HEK293T (cell line): Measurements from ENCODE around the gene TSSK3.

Source experiments
- ARNT ChIP-seq: fragments of 450-650 bp; IDR thresholded peaks from 2 replicates; pipeline ENCODE4 v1.6.1; 2017; ENCODE audit warnings: mild to moderate bottlenecking
- BHLHE40 ChIP-seq: fragments of 450-650 bp; IDR thresholded peaks from 2 replicates; pipeline ENCODE4 v1.6.1; 2016; ENCODE audit warnings: mild to moderate bottlenecking, moderate library complexity, borderline replicate concordance
- ELF4 ChIP-seq: fragments of 450-650 bp; IDR thresholded peaks from 2 replicates; pipeline ENCODE4 v1.6.1; 2017; ENCODE audit warnings: antibody characterized with exemption
- FOXA1 ChIP-seq: fragments of 450-650 bp; IDR thresholded peaks from 2 replicates; pipeline ENCODE4 v1.6.1; 2016; ENCODE audit warnings: mild to moderate bottlenecking
- FOXK2 ChIP-seq: fragments of 450-650 bp; IDR thresholded peaks from 2 replicates; pipeline ENCODE4 v1.6.1; 2016; ENCODE audit warnings: mild to moderate bottlenecking
- FOXM1 ChIP-seq: fragments of 450-650 bp; IDR thresholded peaks from 2 replicates; pipeline ENCODE4 v1.6.1; 2017; ENCODE audit warnings: mild to moderate bottlenecking, borderline replicate concordance
- HDGF ChIP-seq: fragments of 450-650 bp; IDR thresholded peaks from 2 replicates; pipeline ENCODE4 v1.6.1; 2017; ENCODE audit warnings: antibody characterized with exemption, borderline replicate concordance
- L3MBTL2 ChIP-seq: fragments of 450-650 bp; conservative IDR thresholded peaks from 2 replicates; pipeline ENCODE4 v1.6.1; 2016; ENCODE audit warnings: mild to moderate bottlenecking
- LEF1 ChIP-seq: fragments of 450-650 bp; IDR thresholded peaks from 2 replicates; pipeline ENCODE4 v1.6.1; 2017; ENCODE audit warnings: mild to moderate bottlenecking, borderline replicate concordance
- SP1 ChIP-seq: fragments of 450-650 bp; IDR thresholded peaks from 2 replicates; pipeline ENCODE4 v1.6.1; 2017
- SUZ12 ChIP-seq: fragments of 450-650 bp; IDR thresholded peaks from 2 replicates; pipeline ENCODE4 v1.6.1; 2016; ENCODE audit warnings: mild to moderate bottlenecking
- TARDBP ChIP-seq: fragments of 450-650 bp; IDR thresholded peaks from 2 replicates; pipeline ENCODE4 v1.6.1; 2016
- ZNF384 ChIP-seq: fragments of 450-650 bp; IDR thresholded peaks from 2 replicates; pipeline ENCODE4 v1.6.1; 2016
- TF ChIP-seq, protein P1 (sequence below): fragments of 450-650 bp; IDR thresholded peaks from 2 replicates; pipeline ENCODE4 v1.6.1; 2016

DNA sequence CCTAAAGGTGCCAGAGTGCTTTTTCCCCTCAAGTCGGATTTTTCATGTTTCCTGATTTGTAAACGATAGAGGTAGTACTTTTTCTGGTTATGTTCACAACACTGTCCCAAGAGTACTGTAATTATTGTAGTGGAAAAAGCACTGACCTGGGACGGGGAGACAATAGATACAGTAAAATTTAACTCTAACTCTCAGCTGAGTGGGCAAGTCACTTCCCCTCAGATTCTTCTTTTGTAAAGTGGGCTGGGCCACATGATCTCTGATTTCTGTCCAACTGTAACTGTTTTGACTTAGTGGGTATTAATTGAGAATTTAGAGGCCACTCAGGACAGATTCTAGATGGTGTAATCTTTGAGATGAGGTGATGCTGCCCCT lies 45.4 kb upstream of the TSSK3 start:
- no peak for TF ChIP-seq FOXA1
- no peak for TF ChIP-seq LEF1
- TF ChIP-seq SP1: no peak
- TF ChIP-seq ELF4: no peak
- TF ChIP-seq, protein P1, sequence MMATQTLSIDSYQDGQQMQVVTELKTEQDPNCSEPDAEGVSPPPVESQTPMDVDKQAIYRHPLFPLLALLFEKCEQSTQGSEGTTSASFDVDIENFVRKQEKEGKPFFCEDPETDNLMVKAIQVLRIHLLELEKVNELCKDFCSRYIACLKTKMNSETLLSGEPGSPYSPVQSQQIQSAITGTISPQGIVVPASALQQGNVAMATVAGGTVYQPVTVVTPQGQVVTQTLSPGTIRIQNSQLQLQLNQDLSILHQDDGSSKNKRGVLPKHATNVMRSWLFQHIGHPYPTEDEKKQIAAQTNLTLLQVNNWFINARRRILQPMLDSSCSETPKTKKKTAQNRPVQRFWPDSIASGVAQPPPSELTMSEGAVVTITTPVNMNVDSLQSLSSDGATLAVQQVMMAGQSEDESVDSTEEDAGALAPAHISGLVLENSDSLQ: no peak
- TF ChIP-seq SUZ12: no peak
- TF ChIP-seq ZNF384: no peak
- no peak for TF ChIP-seq L3MBTL2
- no peak for TF ChIP-seq BHLHE40
- TF ChIP-seq ARNT: no peak
- no peak for TF ChIP-seq FOXM1
- no peak for TF ChIP-seq TARDBP
- TF ChIP-seq HDGF: no peak
- TF ChIP-seq FOXK2: no peak
